ENCODE results near the gene GEMIN2. TPM values are rescaled to one million over a fixed set of nuclear protein-coding genes. Genes with fewer than 3 reads are reported as not detected.
"Not testable (repeated sequence)": the region's sequence is repeated elsewhere in the genome, so short reads cannot be mapped to it uniquely, and the experiment has no call there.

GEMIN2 gene
- total RNA-seq, 2 experiments from 2014 or later: 21.6 to 25.3 TPM

GRCh38 chr14:39091716-39092115, 22.4 kb upstream of the GEMIN2 start:
- POLR2A ChIA-PET: no interaction called here
- peak; percentile 34 for ATAC-seq

GRCh38 chr14:39094515-39094914, 19.6 kb upstream of the GEMIN2 start:
- intact Hi-C loops (cut with micrococcal nuclease): no loop called here
- ChIA-PET CTCF (no interaction called here), POLR2A (interaction anchor here (1.2 to 1.8 kb wide), 2 partner anchors 19 to 75 kb away, joined by 3 read pairs; partner anchors contain the start of genes GEMIN2 and TRAPPC6B)
- Mint-ChIP-seq H3K9me3 (no peaks in the 10 kb centered on the region), H3K36me3 (ENCODE audit: low read depth) (peaks cover 35% of the 10 kb centered on the region), H3K27me3 (no peaks in the 10 kb centered on the region), H3K27ac (peak overlapping the region; percentile 50), H3K4me1 (ENCODE audit: low read depth) (peaks cover 44% of the 10 kb centered on the region), H3K4me3 (no peak overlapping the region)
- TF ChIP-seq CTCF (IDR thresholded peaks at IDR 0.05): no peak
- DNase-seq: no peak
- no peak for ATAC-seq

More at GRCh38 chr14:39091716-39092115, 22.4 kb upstream of the GEMIN2 start:
- Mint-ChIP-seq H3K27ac (peak overlapping the region; percentile 70), H3K4me3 (no peak overlapping the region), H3K4me1 (ENCODE audit: low read depth) (peaks cover 32% of the 10 kb centered on the region), H3K9me3 (no peaks in the 10 kb centered on the region), H3K36me3 (ENCODE audit: low read depth) (peaks cover 41% of the 10 kb centered on the region), H3K27me3 (no peaks in the 10 kb centered on the region)
- CTCF ChIA-PET: interaction anchor here (1.4 to 1.6 kb wide), 2 partner anchors 10 kb away, joined by 4 to 5 read pairs; no protein-coding TSS in a partner anchor
- intact Hi-C loops (cut with micrococcal nuclease): no loop called here
- DNase-seq: no peak
- no peak for TF ChIP-seq CTCF (IDR thresholded peaks at IDR 0.05)

GRCh38 chr14:39097159-39097558, 17.0 kb upstream of the GEMIN2 start:
- ChIA-PET CTCF (interaction anchor here (0.8 to 1.7 kb wide), 4 partner anchors 10 to 334 kb away, joined by 4 to 7 read pairs (median 6); partner anchors contain the start of gene GEMIN2), POLR2A (interaction anchor here (1.2 to 2.1 kb wide), 6 partner anchors 73 to 335 kb away, joined by 3 to 8 read pairs (median 4); partner anchors contain the start of genes FBXO33, PNN and TRAPPC6B)
- ATAC-seq: peak; percentile 97
- DNase-seq: peak; percentile 54
- Mint-ChIP-seq H3K4me3 (peak overlapping the region; percentile 50), H3K36me3 (ENCODE audit: low read depth) (peaks cover 21% of the 10 kb centered on the region), H3K27ac (peak overlapping the region; percentile 88), H3K9me3 (no peaks in the 10 kb centered on the region), H3K27me3 (no peaks in the 10 kb centered on the region), H3K4me1 (ENCODE audit: low read depth) (peaks cover 44% of the 10 kb centered on the region)
- intact Hi-C loops (cut with micrococcal nuclease): no loop called here
- TF ChIP-seq CTCF (IDR thresholded peaks at IDR 0.05): no peak

- H3K27me3 Mint-ChIP-seq; intact Hi-C loops (cut with micrococcal nuclease); H3K4me3 Mint-ChIP-seq; ATAC-seq; DNase-seq; H3K9me3 Mint-ChIP-seq: not testable (repeated sequence)
- ChIA-PET CTCF (interaction anchor here (0.6 to 1.5 kb wide), 6 partner anchors 10 to 327 kb away, joined by 3 to 4 read pairs (median 4); no protein-coding TSS in a partner anchor), POLR2A (interaction anchor here (0.6 to 1.3 kb wide), 2 partner anchors 15 to 18 kb away, joined by 3 to 5 read pairs; partner anchors contain the start of gene GEMIN2)
- H3K36me3 Mint-ChIP-seq (ENCODE audit: low read depth): peaks cover 17% of the 10 kb centered on the region
- H3K4me1 Mint-ChIP-seq (ENCODE audit: low read depth): peaks cover 48% of the 10 kb centered on the region
- H3K27ac Mint-ChIP-seq: peak overlapping the region; percentile 49
These were observed 14.9 kb upstream of the GEMIN2 start for GRCh38 chr14:39099215-39099614.

GRCh38 chr14:39099748-39100147, 14.4 kb upstream of the GEMIN2 start:
- ChIA-PET CTCF (interaction anchor here (0.6 to 1.5 kb wide), 4 partner anchors 30 to 326 kb away, joined by 3 to 4 read pairs (median 4); no protein-coding TSS in a partner anchor), POLR2A (no interaction called here)
- TF ChIP-seq CTCF (IDR thresholded peaks at IDR 0.05): no peak
- H3K9me3 Mint-ChIP-seq: no peaks in the 10 kb centered on the region
- H3K4me1 Mint-ChIP-seq (ENCODE audit: low read depth): peaks cover 48% of the 10 kb centered on the region
- DNase-seq (no peak), ATAC-seq (no peak)
- intact Hi-C loops (cut with micrococcal nuclease): no loop called here
- no peaks in the 10 kb centered on the region for H3K27me3 Mint-ChIP-seq
- peak overlapping the region; percentile 13 for H3K27ac Mint-ChIP-seq
- peaks cover 12% of the 10 kb centered on the region for H3K36me3 Mint-ChIP-seq (ENCODE audit: low read depth)
- no peak overlapping the region for H3K4me3 Mint-ChIP-seq
